Neural progenitor cell (in vitro differentiated cells): Measurements from ENCODE around the gene RAB5B. TPM values are rescaled to one million over a fixed set of nuclear protein-coding genes. Genes with fewer than 3 reads are reported as not detected.

Source experiments
- DNase-seq: peaks from one replicate; pipeline ENCODE4 v3.0.0-alpha.2; 2016; ENCODE audit warnings: low spot score
- H2AFZ ChIP-seq: fragments of 200-600 bp; sonication (generic); replicated peaks from 2 replicates; pipeline ENCODE4 v1.6.1; 2016; ENCODE audit warnings: antibody characterized with exemption
- H3F3A ChIP-seq: fragments of 200-600 bp; sonication (generic); 2 replicates; pipeline ENCODE4 v1.6.1; 2016; ENCODE audit warnings: antibody characterized with exemption, low read depth
- H3K27ac ChIP-seq: fragments of 200-600 bp; sonication (generic); 2 replicates; pipeline ENCODE4 v1.5.1; 2016; ENCODE audit warnings: mild to moderate bottlenecking
- H3K27me3 ChIP-seq: fragments of 200-600 bp; sonication (generic); 2 replicates; pipeline ENCODE4 v1.6.1; 2016; ENCODE audit warnings: mild to moderate bottlenecking, moderate library complexity
- H3K36me3 ChIP-seq: fragments of 200-600 bp; sonication (generic); 2 replicates; pipeline ENCODE4 v1.5.1; 2016
- H3K4me1 ChIP-seq: fragments of 200-600 bp; sonication (generic); 2 replicates; pipeline ENCODE4 v1.6.1; 2016; ENCODE audit warnings: mixed run types
- H3K4me2 ChIP-seq: fragments of 200-600 bp; sonication (generic); 2 replicates; pipeline ENCODE4 v1.6.1; 2016
- H3K4me3 ChIP-seq: fragments of 200-600 bp; sonication (generic); 2 replicates; pipeline ENCODE4 v1.5.1; 2016
- H3K79me2 ChIP-seq: fragments of 200-600 bp; sonication (generic); 2 replicates; pipeline ENCODE4 v1.6.1; 2016; ENCODE audit warnings: low read depth
- H3K9ac ChIP-seq: fragments of 200-600 bp; sonication (generic); 2 replicates; pipeline ENCODE4 v1.6.1; 2016
- H3K9me3 ChIP-seq: fragments of 200-600 bp; sonication (generic); 2 replicates; pipeline ENCODE4 v1.5.1; 2016; ENCODE audit warnings: low read depth
- H4K20me1 ChIP-seq: fragments of 200-600 bp; sonication (generic); 2 replicates; pipeline ENCODE4 v1.6.1; 2016; ENCODE audit warnings: low read depth
- H3K27ac Mint-ChIP-seq: 3 replicates; pipeline ENCODE4 v1.8.0; 2021; ENCODE audit warnings: mixed read lengths
- H3K27me3 Mint-ChIP-seq: 2 replicates; pipeline ENCODE4 v1.8.0; 2022; ENCODE audit warnings: low read depth, mild to moderate bottlenecking, inconsistent platforms, moderate library complexity, mixed read lengths; ENCODE audit not compliant: insufficient read depth
- H3K36me3 Mint-ChIP-seq: 3 replicates; pipeline ENCODE4 v1.8.0; 2021; ENCODE audit warnings: mixed read lengths
- H3K4me1 Mint-ChIP-seq: 3 replicates; pipeline ENCODE4 v1.8.0; 2021; ENCODE audit warnings: mixed read lengths
- H3K4me3 Mint-ChIP-seq: 3 replicates; pipeline ENCODE4 v1.8.0; 2021; ENCODE audit warnings: mild to moderate bottlenecking, moderate library complexity, mixed read lengths
- H3K9me3 Mint-ChIP-seq: 3 replicates; pipeline ENCODE4 v1.8.0; 2020; ENCODE audit warnings: mixed read lengths
- EZH2 ChIP-seq: fragments of 200-600 bp; sonication (generic); IDR thresholded peaks from 2 replicates; pipeline ENCODE4 v1.6.1; 2017; ENCODE audit warnings: antibody characterized with exemption, mild to moderate bottlenecking, moderate library complexity
- EZH2phosphoT487 ChIP-seq: fragments of 200-600 bp; sonication (generic); IDR thresholded peaks from 2 replicates; pipeline ENCODE4 v1.6.1; 2017; ENCODE audit warnings: antibody characterized with exemption
- total RNA-seq: library from RNA; depleted of rRNA; stranded (reverse); fragments of >200 nt; gene quantifications from 2 replicates; pipeline ENCODE4 v1.2.3, GENCODE V29; 2015; ENCODE audit warnings: low replicate concordance
- TF ChIP-seq, protein P1 (sequence below): fragments of 200-600 bp; sonication (generic); IDR thresholded peaks from 2 replicates; pipeline ENCODE4 v1.5.1; 2017; ENCODE audit warnings: antibody characterized with exemption, mild to moderate bottlenecking

The RAB5B gene
- total RNA-seq, 1 donor from 2014 or later: 62.9 TPM

DNA sequence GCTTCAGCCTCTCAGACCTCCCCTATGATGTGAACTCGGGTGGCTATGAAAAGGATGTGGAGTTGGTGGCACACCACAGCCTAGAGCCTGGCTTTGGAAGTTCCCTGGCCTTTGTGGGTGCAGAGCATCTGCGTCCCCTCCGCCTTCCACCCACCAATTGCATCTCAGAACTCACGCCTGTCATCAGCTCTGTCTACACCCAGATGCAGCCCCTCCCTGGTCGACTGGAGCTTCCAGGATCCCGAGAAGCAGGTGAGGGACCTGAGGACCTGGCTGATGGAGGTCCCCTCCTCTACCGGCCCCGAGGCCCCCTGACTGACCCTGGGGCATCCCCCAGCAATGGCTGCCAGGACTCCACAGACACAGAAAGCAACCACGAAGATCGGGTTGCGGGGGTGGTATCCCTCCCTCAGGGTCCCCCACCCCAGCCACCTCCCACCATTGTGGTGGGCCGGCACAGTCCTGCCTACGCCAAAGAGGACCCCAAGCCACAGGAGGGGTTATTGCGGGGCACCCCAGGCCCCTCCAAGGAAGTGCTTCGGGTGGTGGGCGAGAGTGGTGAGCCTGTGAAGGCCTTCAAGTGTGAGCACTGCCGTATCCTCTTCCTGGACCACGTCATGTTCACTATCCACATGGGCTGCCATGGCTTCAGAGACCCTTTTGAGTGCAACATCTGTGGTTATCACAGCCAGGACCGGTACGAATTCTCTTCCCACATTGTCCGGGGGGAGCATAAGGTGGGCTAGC, 60.9 kb downstream of the RAB5B start:
- H4K20me1 ChIP-seq: no peaks in the 10 kb centered on the region
- Mint-ChIP-seq H3K36me3 (peaks cover 36% of the 10 kb centered on the region), H3K9me3 (no peaks in the 10 kb centered on the region), H3K4me3 (no peak overlapping the region), H3K27ac (no peak overlapping the region), H3K4me1 (no peaks in the 10 kb centered on the region), H3K27me3 (peaks cover 6% of the 10 kb centered on the region)
- TF ChIP-seq EZH2phosphoT487 (no peak), EZH2 (no peak)
- TF ChIP-seq, protein P1, sequence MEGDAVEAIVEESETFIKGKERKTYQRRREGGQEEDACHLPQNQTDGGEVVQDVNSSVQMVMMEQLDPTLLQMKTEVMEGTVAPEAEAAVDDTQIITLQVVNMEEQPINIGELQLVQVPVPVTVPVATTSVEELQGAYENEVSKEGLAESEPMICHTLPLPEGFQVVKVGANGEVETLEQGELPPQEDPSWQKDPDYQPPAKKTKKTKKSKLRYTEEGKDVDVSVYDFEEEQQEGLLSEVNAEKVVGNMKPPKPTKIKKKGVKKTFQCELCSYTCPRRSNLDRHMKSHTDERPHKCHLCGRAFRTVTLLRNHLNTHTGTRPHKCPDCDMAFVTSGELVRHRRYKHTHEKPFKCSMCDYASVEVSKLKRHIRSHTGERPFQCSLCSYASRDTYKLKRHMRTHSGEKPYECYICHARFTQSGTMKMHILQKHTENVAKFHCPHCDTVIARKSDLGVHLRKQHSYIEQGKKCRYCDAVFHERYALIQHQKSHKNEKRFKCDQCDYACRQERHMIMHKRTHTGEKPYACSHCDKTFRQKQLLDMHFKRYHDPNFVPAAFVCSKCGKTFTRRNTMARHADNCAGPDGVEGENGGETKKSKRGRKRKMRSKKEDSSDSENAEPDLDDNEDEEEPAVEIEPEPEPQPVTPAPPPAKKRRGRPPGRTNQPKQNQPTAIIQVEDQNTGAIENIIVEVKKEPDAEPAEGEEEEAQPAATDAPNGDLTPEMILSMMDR: no peak
- H3F3A ChIP-seq: no peaks in the 10 kb centered on the region
- H3K4me3 ChIP-seq: no peak overlapping the region
- H3K9me3 ChIP-seq: no peaks in the 10 kb centered on the region
- no peak overlapping the region for H2AFZ ChIP-seq
- no peaks in the 10 kb centered on the region for H3K27me3 ChIP-seq
- no peak overlapping the region for H3K4me2 ChIP-seq
- H3K36me3 ChIP-seq: no peaks in the 10 kb centered on the region
- no peaks in the 10 kb centered on the region for H3K4me1 ChIP-seq
- H3K9ac ChIP-seq: no peak overlapping the region
- no peak for DNase-seq
- no peaks in the 10 kb centered on the region for H3K79me2 ChIP-seq
- H3K27ac ChIP-seq: no peak overlapping the region

DNA sequence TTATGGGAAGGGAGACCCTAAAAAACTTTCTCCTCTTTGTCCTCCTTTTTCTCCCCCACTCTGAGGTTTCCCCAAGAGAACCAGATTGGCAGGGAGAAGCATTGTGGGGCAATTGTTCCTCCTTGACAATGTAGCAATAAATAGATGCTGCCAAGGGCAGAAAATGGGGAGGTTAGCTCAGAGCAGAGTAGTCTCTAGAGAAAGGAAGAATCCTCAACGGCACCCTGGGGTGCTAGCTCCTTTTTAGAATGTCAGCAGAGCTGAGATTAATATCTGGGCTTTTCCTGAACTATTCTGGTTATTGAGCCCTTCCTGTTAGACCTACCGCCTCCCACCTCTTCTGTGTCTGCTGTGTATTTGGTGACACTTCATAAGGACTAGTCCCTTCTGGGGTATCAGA, 63.3 kb downstream of the RAB5B start:
- H2AFZ ChIP-seq: no peak overlapping the region
- H3K36me3 ChIP-seq: no peaks in the 10 kb centered on the region
- no peak overlapping the region for H3K4me3 Mint-ChIP-seq
- H3K27ac Mint-ChIP-seq: no peak overlapping the region
- H3F3A ChIP-seq: peaks cover 17% of the 10 kb centered on the region
- peaks cover 3% of the 10 kb centered on the region for H3K79me2 ChIP-seq
- peak overlapping the region; percentile 43 for H3K9ac ChIP-seq
- H3K27me3 Mint-ChIP-seq: peaks cover 13% of the 10 kb centered on the region
- peaks cover 13% of the 10 kb centered on the region for H3K4me1 Mint-ChIP-seq
- no peaks in the 10 kb centered on the region for H4K20me1 ChIP-seq
- no peaks in the 10 kb centered on the region for H3K9me3 ChIP-seq
- no peaks in the 10 kb centered on the region for H3K27me3 ChIP-seq
- no peak overlapping the region for H3K27ac ChIP-seq
- H3K4me1 ChIP-seq: peaks cover 7% of the 10 kb centered on the region
- H3K4me3 ChIP-seq: no peak overlapping the region
- DNase-seq: no peak
- no peak overlapping the region for H3K4me2 ChIP-seq
- no peak for TF ChIP-seq EZH2
- H3K36me3 Mint-ChIP-seq: peaks cover 31% of the 10 kb centered on the region
- H3K9me3 Mint-ChIP-seq: no peaks in the 10 kb centered on the region

DNA sequence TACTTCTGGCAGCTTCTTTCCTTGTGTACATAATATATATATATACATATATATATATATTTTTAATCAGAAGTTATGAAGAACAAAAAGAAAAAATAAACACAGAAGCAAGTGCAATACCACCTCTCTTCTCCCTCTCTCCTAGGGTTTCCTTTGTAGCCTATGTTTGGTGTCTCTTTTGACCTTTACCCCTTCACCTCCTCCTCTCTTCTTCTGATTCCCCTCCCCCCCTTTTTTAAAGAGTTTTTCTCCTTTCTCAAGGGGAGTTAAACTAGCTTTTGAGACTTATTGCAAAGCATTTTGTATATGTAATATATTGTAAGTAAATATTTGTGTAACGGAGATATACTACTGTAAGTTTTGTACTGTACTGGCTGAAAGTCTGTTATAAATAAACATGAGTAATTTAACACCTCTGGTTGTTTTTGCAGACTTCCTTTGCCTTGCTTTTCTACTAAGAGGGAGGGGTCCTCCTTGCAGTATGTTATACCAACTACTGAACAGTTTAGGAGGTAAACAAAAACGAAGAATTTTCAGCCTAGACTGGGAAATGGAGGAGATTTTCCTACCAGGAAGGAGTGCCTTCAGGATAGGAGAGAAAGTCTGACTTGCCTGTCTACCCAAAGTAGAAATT, 64.3 kb downstream of the RAB5B start:
- Mint-ChIP-seq H3K4me1 (peaks cover 19% of the 10 kb centered on the region), H3K4me3 (no peak overlapping the region), H3K9me3 (no peaks in the 10 kb centered on the region), H3K27me3 (peaks cover 11% of the 10 kb centered on the region), H3K27ac (no peak overlapping the region), H3K36me3 (peaks cover 26% of the 10 kb centered on the region)
- DNase-seq: no peak
- Histone ChIP-seq H3K27ac (no peak overlapping the region), H3F3A (peaks cover 24% of the 10 kb centered on the region), H3K27me3 (no peaks in the 10 kb centered on the region), H3K79me2 (peaks cover 13% of the 10 kb centered on the region), H3K9me3 (no peaks in the 10 kb centered on the region), H3K4me1 (peaks cover 10% of the 10 kb centered on the region), H2AFZ (no peak overlapping the region), H3K36me3 (no peaks in the 10 kb centered on the region), H3K4me2 (no peak overlapping the region), H3K4me3 (no peak overlapping the region), H4K20me1 (peaks cover 7% of the 10 kb centered on the region), H3K9ac (no peak overlapping the region)
- TF ChIP-seq, protein P1: no peak

DNA sequence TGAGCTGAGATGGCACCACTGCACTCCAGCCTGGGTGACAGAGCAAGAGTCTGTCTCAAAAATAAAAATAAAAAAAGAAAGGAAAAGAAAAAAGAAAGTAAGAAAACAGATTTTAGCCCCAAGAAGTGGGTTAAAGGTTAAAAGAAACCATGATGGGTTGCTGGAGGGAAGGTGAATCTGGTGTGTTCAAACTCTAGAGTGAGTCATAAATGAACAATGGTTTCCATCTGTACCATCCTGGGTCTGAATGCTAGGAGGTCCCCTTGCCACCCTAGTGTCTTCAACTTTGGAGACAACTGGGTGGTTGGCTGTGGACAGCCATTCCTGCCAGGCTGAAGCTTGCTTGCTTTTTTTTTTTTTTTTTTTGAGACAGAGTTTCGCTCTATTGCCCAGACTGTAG, 66.3 kb downstream of the RAB5B start:
- H3K9ac ChIP-seq: no peak overlapping the region
- Mint-ChIP-seq H3K36me3 (peaks cover 25% of the 10 kb centered on the region), H3K27ac (no peak overlapping the region), H3K27me3 (peaks cover 7% of the 10 kb centered on the region), H3K9me3 (no peaks in the 10 kb centered on the region), H3K4me3 (no peak overlapping the region), H3K4me1 (peaks cover 22% of the 10 kb centered on the region)
- H3K4me2 ChIP-seq: no peak overlapping the region
- no peak overlapping the region for H2AFZ ChIP-seq
- no peak overlapping the region for H3K27ac ChIP-seq
- no peaks in the 10 kb centered on the region for H3K9me3 ChIP-seq
- peaks cover 10% of the 10 kb centered on the region for H4K20me1 ChIP-seq
- peaks cover 14% of the 10 kb centered on the region for H3K4me1 ChIP-seq
- TF ChIP-seq EZH2 (no peak), EZH2phosphoT487 (no peak)
- TF ChIP-seq, protein P1: no peak
- no peak overlapping the region for H3K4me3 ChIP-seq
- H3K27me3 ChIP-seq: no peaks in the 10 kb centered on the region
- DNase-seq: no peak
- H3K79me2 ChIP-seq: peaks cover 23% of the 10 kb centered on the region
- H3F3A ChIP-seq: peaks cover 44% of the 10 kb centered on the region
- peaks cover 8% of the 10 kb centered on the region for H3K36me3 ChIP-seq
